HG03565 (cell line): ENCODE data around the gene SCUBE1.

Source experiments
- ATAC-seq: cut with Tn5 transposase; IDR thresholded peaks from one replicate; pipeline ENCODE4 v1.9.1; 2021; ENCODE audit warnings: mild to moderate bottlenecking, moderate library complexity; ENCODE audit not compliant: unreplicated experiment

Gene SCUBE1

GRCh38 chr22:43263645-43264514 is 79.3 kb downstream of the SCUBE1 start:
- peak; percentile 71 for ATAC-seq

GRCh38 chr22:43262990-43263644 is 80.1 kb downstream of the SCUBE1 start:
- no peak for ATAC-seq

GRCh38 chr22:43260331-43261231 is 82.6 kb downstream of the SCUBE1 start:
- ATAC-seq: no peak

- no peak for ATAC-seq
These were observed 85.2 kb downstream of the SCUBE1 start for GRCh38 chr22:43257961-43258360.

- no peak for ATAC-seq
These were observed 85.6 kb downstream of the SCUBE1 start for GRCh38 chr22:43257549-43257948.

GRCh38 chr22:43256976-43257545 is 86.1 kb downstream of the SCUBE1 start:
- no peak for ATAC-seq

GRCh38 chr22:43256569-43256968 is 86.6 kb downstream of the SCUBE1 start:
- ATAC-seq: no peak

- no peak for ATAC-seq
These were observed 87.9 kb downstream of the SCUBE1 start for GRCh38 chr22:43255299-43255698.

GRCh38 chr22:43253839-43254238 is 89.3 kb downstream of the SCUBE1 start:
- ATAC-seq: no peak

GRCh38 chr22:43252319-43252718 is 90.9 kb downstream of the SCUBE1 start:
- no peak for ATAC-seq

- no peak for ATAC-seq
These were observed 93.2 kb downstream of the SCUBE1 start for GRCh38 chr22:43249789-43250471.

GRCh38 chr22:43247546-43248260 is 95.5 kb downstream of the SCUBE1 start:
- ATAC-seq: no peak

GRCh38 chr22:43246188-43246587 is 97.0 kb downstream of the SCUBE1 start:
- no peak for ATAC-seq

GRCh38 chr22:43245717-43246116 is 97.5 kb downstream of the SCUBE1 start:
- no peak for ATAC-seq

- ATAC-seq: no peak
These were observed 98.2 kb downstream of the SCUBE1 start for GRCh38 chr22:43244803-43245527.

- ATAC-seq: no peak
These were observed 98.8 kb downstream of the SCUBE1 start for GRCh38 chr22:43244402-43244801.

- no peak for ATAC-seq
These were observed 99.8 kb downstream of the SCUBE1 start for GRCh38 chr22:43243324-43243723.

GRCh38 chr22:43242627-43243026 is 100.5 kb downstream of the SCUBE1 start:
- no peak for ATAC-seq
